HG03571 (cell line): ENCODE measurements around the gene SLC9A3.

Experiments used
- ATAC-seq: cut with Tn5 transposase; IDR thresholded peaks from one replicate; pipeline ENCODE4 v1.9.1; 2021; ENCODE audit not compliant: unreplicated experiment

The SLC9A3 gene

GRCh38 chr5:527646-528628 lies 3.7 kb upstream of the SLC9A3 start:
- no peak for ATAC-seq

- no peak for ATAC-seq
Measured at GRCh38 chr5:526456-527088, 2.3 kb upstream of the SLC9A3 start.

GRCh38 chr5:525916-526315 lies 1.7 kb upstream of the SLC9A3 start:
- ATAC-seq, result no peak

- no peak for ATAC-seq
Measured at GRCh38 chr5:524973-525761, 918 bp upstream of the SLC9A3 start.

GRCh38 chr5:523441-524222 lies 617 bp downstream of the SLC9A3 start:
- no peak for ATAC-seq

GRCh38 chr5:522899-523440 lies 1.3 kb downstream of the SLC9A3 start:
- no peak for ATAC-seq

DNA sequence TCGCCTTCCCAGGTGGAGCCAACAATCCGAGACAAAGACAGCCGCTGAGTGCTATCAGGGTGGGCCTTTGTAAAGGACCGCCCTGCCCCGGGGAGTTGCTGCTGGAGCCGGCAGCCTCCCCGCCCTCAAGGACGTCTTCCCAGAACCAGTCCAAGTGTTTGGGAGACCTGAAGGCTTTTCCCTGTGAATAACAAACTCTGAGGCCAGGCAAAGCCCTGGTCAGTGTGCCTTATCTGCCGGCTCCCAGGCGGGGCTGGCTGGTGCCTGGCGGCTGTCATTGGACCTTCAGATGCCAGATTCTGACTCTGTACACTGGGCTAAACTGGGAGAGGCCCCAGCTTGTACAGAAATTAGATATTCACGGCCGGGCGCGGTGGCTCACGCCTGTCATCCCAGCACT lies 2.1 kb downstream of the SLC9A3 start:
- ATAC-seq, result no peak

- no peak for ATAC-seq
Measured at GRCh38 chr5:521680-522079, 2.6 kb downstream of the SLC9A3 start.

- no peak for ATAC-seq
Measured at GRCh38 chr5:520850-521226, 3.4 kb downstream of the SLC9A3 start.

DNA sequence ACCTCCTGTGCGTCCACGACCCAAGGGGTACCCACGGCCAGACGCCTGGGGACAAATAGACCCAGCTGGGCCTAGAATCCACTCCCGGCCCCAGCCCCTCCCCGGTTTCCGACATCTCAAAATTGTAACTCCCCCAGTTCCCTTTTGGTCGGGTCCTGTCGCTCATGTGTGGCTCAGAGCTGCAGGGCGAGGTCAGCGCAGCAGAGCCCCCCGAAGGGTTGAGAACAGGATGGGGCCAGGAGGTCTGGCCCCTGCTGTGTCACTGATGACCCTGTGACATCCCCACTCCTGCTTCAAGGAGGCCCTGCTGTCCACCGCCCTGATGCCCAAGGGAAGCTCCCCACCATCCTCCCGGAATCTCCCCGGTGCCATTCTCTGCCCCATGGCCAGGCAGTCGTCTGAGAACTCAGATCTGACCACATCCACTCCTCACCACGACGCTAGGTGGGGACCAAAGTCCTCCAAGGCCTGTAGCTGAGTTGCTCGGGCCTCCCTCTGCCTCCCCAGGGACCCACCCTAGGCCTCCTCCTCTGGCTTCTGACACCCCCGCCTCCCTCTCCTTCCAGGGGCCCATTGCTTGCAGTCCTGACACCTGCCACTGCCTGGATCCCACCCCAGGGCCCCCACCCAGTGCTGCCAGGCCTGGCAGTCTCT lies 3.9 kb downstream of the SLC9A3 start:
- no peak for ATAC-seq

GRCh38 chr5:518721-519120 lies 5.5 kb downstream of the SLC9A3 start:
- no peak for ATAC-seq

GRCh38 chr5:517535-518100 lies 6.6 kb downstream of the SLC9A3 start:
- no peak for ATAC-seq

DNA sequence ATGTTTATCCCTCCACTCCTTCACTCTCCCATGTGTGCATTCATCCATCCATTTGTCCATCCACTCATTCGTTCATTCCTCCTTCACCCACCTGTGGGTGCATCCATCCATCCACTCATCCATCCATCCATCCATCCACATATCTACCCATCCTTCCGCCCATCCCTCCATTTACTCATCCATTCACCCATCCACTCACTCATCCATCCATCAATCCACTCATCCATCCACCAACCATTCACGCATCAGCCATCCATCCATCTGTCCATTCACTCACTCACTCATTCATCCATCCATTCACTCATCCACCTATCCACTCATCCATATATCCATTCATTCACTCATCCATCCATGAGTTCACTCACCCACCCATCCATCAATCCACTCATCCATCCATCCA lies 7.3 kb downstream of the SLC9A3 start:
- no peak for ATAC-seq

DNA sequence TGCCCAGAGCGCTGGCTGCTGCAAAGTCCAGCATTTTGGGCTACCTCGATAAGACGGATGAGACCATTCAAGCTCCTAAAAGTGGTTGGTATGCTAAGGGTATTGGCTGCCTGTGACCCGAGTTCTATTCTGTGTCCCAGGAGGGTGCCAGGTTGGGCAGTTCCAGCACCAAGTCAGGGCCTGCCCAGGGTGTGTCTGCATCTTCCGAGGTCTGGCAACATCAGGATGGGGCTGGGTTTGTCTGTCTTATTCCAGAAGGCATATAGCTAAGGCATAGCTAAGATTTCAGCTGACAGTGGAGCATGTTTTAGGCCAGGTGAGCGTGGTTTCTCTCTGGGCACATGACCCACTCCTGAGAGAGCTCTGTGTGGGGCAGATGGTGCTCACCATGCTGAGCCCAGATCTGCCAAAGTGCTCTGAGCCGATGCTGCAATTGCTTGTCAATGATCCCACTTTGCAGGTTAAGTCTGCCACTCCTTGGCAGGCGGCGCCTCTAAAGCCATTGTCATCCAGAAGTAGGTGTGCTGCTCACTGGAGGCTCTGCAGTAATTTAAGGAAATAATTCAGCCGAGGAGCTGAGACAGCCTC lies 7.8 kb downstream of the SLC9A3 start:
- no peak for ATAC-seq

DNA sequence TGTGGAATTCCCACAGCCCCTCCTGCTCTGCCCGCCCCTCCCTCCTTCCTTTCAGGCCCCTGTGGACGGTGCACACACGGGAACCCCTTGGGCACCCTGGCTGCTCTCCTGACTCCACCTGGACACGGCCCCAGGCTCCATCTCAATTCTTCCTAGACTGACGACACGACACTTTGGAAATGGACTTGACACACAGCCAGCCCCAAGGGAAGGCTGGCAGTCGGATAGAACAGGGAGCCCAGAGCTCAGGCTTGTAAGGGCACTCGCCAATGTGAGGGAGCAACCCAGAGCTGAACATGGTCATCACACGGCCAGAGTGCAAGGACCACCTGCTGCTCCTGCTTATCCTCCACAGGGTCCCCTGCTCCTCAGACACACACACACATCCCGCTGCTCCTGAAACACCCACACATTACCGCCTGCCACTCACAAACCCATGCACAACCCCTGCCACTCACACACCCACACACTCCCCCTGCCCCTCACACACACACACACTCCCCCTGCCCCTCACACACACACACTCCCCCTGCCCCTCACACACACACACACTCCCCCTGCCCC lies 8.9 kb downstream of the SLC9A3 start:
- no peak for ATAC-seq

DNA sequence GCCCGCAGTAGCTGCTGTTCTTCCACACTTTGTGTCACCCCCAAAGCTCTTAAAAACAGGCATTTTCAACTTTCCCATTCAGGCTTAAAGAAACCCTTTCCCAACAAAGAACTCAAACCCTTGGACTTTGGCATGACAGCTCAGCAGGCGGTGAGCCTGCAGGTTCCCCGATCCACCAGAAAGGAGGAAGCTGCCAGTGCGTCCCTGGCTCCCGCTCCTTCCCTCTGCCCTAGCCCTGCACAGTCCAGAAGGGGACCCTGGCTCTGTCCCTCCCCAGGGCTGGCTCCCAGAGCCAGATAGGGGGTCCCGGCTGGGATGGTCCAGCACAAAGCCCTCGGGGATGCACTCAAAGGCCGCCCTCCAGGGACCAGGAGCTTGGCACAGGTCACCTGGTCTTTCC lies 9.6 kb downstream of the SLC9A3 start:
- no peak for ATAC-seq

DNA sequence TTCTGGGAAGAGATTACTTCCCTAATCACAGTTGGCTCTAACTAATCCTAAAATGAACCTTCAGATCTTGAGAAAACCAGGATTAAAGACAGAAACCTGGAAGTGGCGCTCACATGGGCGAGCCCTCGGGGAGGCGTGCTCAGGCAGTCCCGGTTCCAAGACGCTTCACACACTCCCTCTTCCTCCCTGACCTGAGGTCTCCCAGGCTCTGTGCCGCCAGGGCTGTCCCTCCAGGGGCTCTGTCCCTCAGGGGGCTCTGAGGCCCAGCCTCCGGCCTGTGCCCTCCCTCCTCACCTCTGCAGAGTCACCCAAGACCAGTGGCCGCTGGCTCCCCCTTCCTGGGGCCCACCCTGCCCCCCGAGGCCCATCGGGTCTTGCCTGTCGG lies 10.2 kb downstream of the SLC9A3 start:
- no peak for ATAC-seq

DNA sequence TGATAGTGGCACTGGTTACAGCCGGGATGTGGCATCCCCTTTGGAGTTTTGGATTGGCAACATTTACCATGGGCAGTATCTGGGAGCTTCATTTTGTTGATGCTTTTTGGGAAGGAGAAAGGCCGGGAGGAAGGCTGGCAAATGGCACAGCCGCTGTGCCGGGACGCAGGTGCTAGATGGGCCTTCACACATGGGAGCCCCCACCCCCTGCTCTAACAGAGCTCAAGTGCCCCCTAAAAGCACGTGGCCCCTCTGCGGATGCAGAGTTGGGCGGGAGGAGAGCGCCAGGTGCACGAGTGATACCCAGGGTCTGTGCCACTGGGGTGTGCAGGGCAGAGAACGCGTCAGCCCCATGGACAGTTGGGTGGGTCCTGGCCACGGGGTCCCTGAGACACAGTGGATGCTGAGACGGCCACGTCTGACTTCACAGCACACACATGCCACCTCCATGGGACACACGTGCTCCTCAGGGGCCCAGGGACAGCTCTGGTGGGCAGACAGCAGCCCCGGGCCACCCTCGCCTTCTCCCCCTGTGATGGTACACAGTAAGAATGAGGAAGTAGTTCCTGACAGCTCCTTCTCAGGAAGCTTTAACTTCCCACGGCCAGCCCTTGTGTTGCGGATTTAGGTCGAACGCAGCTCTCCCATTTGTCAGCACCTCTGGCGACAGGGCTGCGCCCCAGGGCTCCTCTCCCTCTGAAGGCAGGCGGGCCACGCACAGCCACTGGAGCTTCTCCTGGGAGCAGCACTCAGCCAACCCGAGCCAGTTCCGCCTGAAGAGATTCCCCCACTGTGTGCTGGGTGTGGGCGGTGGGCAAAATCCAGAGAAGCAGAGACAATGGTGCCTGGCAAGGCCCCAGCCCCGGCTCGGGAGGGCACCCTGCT lies 10.8 kb downstream of the SLC9A3 start:
- ATAC-seq, result no peak
